Muscle layer of duodenum (tissue), 2 donors: ENCODE data around the gene LMAN1L.

ENCODE experiments used
- H3K27ac ChIP-seq: one replicate; pipeline ENCODE4 v1.7.0; 2013; ENCODE audit warnings: mild to moderate bottlenecking, low read length
- H3K27me3 ChIP-seq: one replicate; pipeline ENCODE4 v1.7.0; 2013; ENCODE audit warnings: low read depth, mild to moderate bottlenecking, control low read depth, low read length
- H3K36me3 ChIP-seq, 2 donors: one replicate each; pipeline ENCODE4 v1.7.0; 2013; ENCODE audit warnings: low read length in 2 of 2, control low read depth in 1 of 2, mild to moderate bottlenecking in 1 of 2; ENCODE audit not compliant: insufficient read depth in 2 of 2, control insufficient read depth in 1 of 2
- H3K4me1 ChIP-seq, 2 donors: one replicate each; pipeline ENCODE4 v1.7.0; 2013; ENCODE audit warnings: low read length in 2 of 2, mild to moderate bottlenecking in 2 of 2, control low read depth in 1 of 2, moderate library complexity in 1 of 2; ENCODE audit not compliant: insufficient read depth in 2 of 2, control insufficient read depth in 1 of 2
- H3K4me3 ChIP-seq, 2 donors: one replicate each; pipeline ENCODE4 v1.7.0; 2013; ENCODE audit warnings: low read length in 2 of 2, low read depth in 1 of 2, mild to moderate bottlenecking in 1 of 2
- H3K9me3 ChIP-seq, 2 donors: one replicate each; pipeline ENCODE4 v1.7.0; 2013; ENCODE audit warnings: low read length in 2 of 2, control low read depth in 1 of 2, mild to moderate bottlenecking in 1 of 2; ENCODE audit not compliant: control insufficient read depth in 1 of 2
- donor health status: healthy.

LMAN1L gene

DNA sequence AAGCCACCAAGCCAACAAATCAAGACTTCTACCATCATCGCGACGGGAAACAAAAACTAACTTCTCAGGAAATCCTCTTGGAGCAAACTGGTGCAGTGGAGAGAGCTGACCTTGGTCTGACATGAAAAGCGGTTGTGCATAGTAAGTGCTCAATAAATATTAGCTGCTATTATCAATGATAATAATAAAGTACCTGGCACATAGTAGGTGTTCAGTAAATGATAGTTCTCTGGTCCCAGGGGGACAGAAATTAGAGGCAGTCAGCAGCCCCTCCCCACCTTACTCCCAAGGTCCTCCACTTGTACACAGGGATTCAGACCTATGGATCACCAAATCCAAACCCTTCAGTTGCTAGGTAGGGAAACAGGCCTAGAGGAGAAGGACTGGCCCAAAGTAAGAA is 36.7 kb upstream of the LMAN1L start:
- no peak overlapping the region for H3K4me3 ChIP-seq
- peaks cover 12 to 17% of the 10 kb centered on the region in 2 donors for H3K4me1 ChIP-seq
- no peaks in the 10 kb centered on the region for H3K36me3 ChIP-seq
- no peaks in the 10 kb centered on the region for H3K27me3 ChIP-seq
- no peak overlapping the region for H3K27ac ChIP-seq
- H3K9me3 ChIP-seq = no peaks in the 10 kb centered on the region

DNA sequence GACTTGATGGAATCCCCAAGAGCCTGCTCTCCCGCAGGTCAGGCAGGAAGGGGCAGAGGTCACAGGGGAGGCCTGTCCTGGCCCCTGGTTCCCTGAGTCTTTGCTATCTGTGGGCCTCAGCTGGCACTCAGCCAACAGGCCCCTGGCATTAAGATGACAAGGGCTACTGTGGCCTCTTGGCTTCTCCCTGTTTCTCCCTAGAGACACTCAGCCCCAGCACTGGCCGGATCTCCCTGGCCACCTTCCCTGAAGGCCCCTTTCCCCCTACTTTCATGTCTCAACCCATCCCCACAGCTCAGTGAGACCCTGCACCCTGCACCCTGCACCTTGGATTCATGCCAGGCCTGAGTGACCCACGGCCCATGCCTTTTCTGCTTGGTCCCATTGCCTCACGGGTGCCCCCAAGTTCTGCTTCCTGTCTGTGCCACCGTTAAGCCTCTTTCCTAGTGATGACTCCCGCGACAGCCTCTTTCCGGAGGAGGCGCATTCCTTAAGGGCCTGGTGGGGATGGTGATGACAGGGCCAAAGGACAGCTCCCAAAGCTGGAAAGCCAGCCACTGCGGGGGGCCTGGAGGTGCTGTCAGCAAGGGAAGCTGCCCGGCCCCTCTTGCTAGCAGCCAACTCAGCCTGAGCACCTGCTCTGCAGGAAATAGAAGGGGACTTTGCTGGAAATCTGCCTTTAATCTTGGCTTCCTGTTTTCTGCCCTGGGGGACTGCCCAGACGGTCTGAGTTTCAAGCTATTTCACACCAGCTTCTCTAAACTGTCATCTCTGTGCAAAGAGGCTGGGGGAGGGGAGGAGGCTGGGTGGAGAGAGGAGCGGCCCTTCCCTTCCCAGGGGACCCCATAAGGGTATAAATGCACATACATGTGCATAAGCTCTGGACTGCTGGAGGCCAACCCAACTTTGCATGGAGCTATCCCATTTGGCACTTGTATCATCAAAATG is 35.5 kb upstream of the LMAN1L start:
- H3K27ac ChIP-seq = peak overlapping the region; percentile 51
- no peaks in the 10 kb centered on the region for H3K9me3 ChIP-seq
- no peaks in the 10 kb centered on the region for H3K27me3 ChIP-seq
- no peak overlapping the region for H3K4me3 ChIP-seq
- H3K4me1 ChIP-seq = peaks cover 21 to 24% of the 10 kb centered on the region in 2 donors
- no peaks in the 10 kb centered on the region for H3K36me3 ChIP-seq

DNA sequence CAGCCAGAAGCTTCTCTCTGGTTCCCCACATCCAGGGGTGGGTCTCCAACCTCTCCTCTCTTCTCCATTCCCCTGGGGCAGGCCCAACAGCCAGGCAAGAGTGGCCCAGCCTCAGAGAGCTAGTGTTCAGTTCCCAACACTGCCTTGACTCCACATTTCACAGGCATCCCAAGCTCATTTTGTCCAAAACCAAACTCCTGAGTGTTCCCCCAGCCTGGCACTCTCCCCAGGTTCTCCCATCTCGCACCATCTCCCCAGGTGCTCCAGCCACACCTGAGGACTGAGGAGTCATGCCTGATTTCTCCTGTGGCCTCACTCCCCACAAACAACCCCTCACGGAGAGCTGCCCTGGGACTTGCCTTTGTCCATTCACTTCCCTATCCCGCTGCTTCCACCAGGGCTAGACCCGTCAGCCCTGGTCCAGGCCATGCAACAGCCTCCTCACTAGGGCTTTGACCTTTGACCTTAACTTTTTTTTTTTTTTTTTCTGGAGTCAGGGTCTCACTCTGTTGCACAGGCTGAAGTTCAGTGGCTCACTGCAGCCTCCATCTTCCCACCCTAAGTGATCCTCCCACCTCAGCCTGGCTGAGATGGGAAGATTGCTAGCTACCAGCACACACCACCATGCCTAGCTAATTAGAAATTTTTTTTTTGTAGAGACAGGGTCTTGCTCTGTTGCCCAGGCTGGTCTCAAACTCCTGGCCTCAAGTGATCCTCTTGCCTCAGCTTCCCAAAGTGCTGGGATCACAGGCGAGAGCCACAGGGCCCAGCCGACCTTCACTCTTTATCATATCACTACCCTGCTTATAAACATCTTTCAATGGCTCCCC is 34.7 kb upstream of the LMAN1L start:
- no peak overlapping the region for H3K4me3 ChIP-seq
- H3K27me3 ChIP-seq = no peaks in the 10 kb centered on the region
- H3K27ac ChIP-seq = peak overlapping the region; percentile 36
- peaks cover 23 to 24% of the 10 kb centered on the region in 2 donors for H3K4me1 ChIP-seq
- no peaks in the 10 kb centered on the region for H3K36me3 ChIP-seq
- H3K9me3 ChIP-seq = no peaks in the 10 kb centered on the region

DNA sequence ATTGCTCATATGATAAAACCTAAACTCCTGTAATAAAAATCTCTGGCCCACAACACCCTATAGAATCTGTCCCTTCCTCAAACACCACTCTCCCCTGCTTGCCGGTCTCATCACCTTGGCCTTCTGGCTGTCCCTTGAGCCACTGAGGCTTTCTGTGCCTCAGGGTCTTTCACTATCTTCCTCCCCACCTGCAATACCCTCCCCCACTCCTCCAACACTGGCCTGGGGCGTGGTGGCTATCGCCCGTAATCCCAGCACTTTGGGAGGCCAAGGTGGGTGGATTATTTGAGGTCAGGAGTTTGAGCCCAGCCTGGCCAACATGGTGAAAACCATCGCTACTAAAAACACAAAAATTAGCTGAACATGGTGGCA is 34.0 kb upstream of the LMAN1L start:
- no peaks in the 10 kb centered on the region for H3K9me3 ChIP-seq
- H3K4me3 ChIP-seq = no peak overlapping the region
- no peaks in the 10 kb centered on the region for H3K27me3 ChIP-seq
- no peaks in the 10 kb centered on the region for H3K36me3 ChIP-seq
- peaks cover 24 to 29% of the 10 kb centered on the region in 2 donors for H3K4me1 ChIP-seq
- no peak overlapping the region for H3K27ac ChIP-seq

DNA sequence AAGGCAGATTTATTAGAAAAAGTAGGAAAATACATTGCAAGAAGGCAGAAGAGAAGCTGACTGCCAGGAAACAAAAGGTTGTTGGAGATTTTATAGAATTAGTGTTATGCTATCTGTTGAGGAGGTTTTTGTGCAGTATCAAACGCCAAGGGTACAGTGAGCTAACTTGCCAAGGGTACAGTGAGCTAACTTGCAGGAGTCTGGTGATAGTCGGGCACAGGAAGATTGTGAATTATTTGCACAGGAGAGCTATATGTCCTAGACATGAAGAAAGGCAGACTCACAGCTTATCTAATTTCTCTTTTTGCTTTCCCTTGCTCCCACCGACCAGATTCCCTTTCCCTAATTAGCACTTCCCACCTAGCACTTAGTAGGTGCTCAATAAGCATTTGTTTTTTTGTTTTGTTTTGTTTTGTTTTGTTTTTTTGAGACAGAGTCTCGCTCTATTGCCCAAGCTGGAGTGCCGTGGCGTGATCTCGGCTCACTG is 33.4 kb upstream of the LMAN1L start:
- Histone ChIP-seq H3K36me3 (no peaks in the 10 kb centered on the region), H3K9me3 (no peaks in the 10 kb centered on the region), H3K4me1 (peaks cover 24 to 35% of the 10 kb centered on the region in 2 donors), H3K27ac (peak overlapping the region; percentile 51), H3K4me3 (no peak overlapping the region), H3K27me3 (no peaks in the 10 kb centered on the region)

DNA sequence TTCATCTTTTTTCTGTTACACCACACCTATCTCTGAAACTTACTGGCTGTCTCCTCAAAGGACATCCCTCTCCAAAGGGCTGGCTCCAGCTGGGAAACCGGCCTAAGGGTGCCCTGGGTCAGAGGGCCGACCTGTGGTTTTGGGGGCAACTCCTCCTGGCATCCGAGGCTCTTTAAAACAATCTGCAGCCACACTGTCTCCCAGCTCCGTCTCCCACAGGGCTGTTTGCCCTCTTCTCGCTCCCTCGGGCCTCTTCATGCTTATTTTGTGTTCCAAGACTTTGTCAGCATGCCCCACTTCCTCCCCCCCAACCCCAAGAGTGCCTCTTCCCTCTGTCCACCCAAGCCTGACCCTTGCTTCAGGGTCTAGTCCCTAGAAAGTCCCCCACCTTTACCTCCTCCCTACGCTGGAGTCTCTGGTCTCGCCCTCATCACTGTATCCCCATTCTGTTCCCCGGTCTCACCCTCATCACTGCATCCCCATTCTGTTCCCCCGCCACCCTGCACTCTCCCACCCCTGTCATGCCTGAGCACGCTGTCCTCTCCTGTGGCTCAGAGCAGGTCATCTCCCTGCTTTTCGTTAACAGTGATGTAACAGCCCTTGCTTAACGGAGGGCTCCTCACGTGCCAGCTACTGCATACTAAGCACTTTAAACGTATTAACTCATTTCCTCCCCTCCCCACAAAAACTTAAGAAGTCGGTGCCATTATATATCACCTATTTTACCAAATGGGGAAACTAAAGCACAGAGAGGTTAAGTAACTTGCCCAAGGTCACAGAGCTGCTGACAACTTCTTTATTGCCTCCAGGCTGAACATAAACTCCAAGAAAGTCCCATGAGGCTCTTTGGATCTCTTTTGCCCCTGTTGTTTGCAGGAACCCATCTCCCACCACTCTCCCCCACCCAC is 31.9 kb upstream of the LMAN1L start:
- no peaks in the 10 kb centered on the region for H3K27me3 ChIP-seq
- H3K27ac ChIP-seq = peak overlapping the region; percentile 56
- H3K4me3 ChIP-seq = peak overlapping the region; percentile 61 to 66
- no peaks in the 10 kb centered on the region for H3K9me3 ChIP-seq
- H3K4me1 ChIP-seq = peaks cover 38 to 50% of the 10 kb centered on the region in 2 donors
- H3K36me3 ChIP-seq = no peaks in the 10 kb centered on the region

DNA sequence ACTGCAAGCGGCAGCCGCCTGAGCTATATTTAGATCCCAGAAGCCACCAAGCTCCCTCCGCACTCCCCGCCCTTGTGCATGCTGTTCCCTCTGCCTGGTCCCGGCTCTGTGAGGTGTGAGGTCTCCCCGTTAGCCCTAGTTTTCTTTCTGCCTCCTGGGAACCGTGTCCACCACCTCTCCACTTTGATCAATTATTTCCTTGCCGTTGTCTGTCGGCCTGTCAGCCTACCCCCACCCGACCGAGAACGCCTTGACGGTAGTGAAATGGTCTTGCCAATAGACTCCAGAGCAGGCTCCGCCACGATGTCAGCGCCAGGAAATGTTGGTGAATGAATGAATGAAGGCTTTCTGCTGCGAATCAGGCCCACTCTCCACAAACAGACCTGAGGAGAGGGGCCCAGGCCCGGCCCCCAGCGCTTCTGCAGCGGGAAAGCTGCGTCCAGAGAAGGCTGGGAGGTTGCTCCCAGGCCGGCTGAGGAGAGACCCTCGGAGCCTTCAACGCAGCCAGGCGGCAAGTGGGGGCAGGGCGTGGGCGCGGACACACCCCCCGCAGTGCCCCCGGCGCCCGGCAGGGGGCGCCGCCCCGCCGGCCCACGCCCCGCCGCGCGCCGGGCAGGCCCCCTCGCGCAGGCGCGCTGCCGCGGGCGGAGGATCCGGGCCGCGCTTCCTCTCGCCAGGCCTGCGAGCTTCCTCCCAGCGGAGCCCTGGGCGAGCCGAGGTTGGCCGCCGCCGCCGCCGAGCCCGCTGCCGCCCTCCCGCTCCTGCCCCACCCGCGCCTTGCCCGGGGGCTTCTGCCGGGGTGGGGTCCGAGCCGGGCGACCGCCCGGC is 31.0 kb upstream of the LMAN1L start, which contains the start of gene CSK:
Gene CSK, plus strand, starts transcription at position 650 of the 828 bp plus-strand sequence. CDS start 16,218 bp downstream, outside the sequence.
- Histone ChIP-seq H3K27me3 (no peaks in the 10 kb centered on the region), H3K4me1 (peaks cover 41 to 58% of the 10 kb centered on the region in 2 donors), H3K36me3 (no peaks in the 10 kb centered on the region), H3K9me3 (no peaks in the 10 kb centered on the region), H3K4me3 (peak within 1 kb of the TSS; percentile 92 to 96), H3K27ac (peak within 1 kb of the TSS; percentile 81)

DNA sequence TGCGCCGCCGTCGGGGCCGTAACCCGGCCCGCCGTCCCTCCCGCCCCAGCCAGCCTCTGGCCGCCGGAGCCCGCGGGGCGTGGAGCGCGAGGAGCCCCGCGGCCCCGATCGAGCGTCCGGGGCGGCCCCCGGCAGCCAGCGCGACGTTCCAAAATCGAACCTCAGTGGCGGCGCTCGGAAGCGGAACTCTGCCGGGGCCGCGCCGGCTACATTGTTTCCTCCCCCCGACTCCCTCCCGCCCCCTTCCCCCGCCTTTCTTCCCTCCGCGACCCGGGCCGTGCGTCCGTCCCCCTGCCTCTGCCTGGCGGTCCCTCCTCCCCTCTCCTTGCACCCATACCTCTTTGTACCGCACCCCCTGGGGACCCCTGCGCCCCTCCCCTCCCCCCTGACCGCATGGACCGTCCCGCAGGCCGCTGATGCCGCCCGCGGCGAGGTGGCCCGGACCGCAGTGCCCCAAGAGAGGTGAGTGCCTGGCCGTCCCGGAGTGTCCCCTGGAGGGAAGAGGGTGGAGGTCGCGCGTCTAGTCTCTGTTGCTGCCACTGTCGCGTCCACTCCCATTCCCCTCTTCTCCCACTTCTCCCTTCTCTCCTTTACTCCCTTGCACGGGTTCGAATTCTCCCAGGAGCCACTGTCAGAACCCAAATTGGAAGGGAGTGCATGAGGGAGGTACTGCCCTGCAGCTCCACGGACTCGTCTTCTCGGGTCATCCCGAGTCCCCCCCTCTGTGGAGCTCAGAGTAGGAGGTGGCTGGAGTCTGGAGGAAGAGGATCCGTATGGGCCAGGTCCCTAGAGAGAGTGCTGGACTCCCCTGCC is 30.2 kb upstream of the LMAN1L start:
- H3K27me3 ChIP-seq = no peaks in the 10 kb centered on the region
- peaks cover 36 to 64% of the 10 kb centered on the region in 2 donors for H3K4me1 ChIP-seq
- no peaks in the 10 kb centered on the region for H3K9me3 ChIP-seq
- H3K27ac ChIP-seq = peak overlapping the region; percentile 81
- no peaks in the 10 kb centered on the region for H3K36me3 ChIP-seq
- H3K4me3 ChIP-seq = peak overlapping the region; percentile 92 to 96

DNA sequence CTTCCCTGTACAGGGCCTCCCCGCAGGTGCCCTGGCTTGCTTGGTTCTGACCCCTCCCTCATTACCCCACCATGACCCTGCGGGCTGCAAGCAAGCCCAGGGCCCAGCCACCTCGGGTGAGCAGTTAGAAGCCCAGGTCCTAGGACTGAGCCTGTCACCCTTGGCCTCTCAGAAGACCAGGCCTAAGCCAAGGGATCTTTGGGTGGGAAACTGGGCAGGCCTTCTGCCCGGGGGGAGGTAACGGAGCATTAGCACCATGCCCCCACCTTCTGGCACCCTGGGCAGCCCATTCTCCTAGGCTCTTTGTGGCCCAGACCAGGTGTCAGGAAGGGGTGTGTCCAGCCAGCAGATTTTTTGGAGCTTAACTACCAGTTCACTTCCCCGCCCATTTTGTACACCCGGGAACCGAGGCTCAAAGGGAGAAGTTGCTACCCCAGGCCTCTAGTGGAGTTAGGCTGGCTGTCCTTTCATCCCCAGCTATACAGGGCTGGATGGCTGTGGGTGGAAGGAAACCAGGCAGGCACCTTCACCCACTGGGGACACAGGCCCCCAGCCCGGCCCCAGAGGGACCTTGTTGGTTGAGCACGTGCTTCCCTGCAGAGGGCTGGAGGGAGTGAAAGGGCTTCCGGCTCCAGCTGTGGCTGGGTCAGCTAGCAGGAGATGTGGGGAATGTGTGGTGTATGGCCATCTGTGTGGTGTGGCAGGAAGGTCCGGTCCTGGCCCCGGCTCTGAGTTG is 29.4 kb upstream of the LMAN1L start:
- H3K4me1 ChIP-seq = peaks cover 35 to 65% of the 10 kb centered on the region in 2 donors
- no peaks in the 10 kb centered on the region for H3K9me3 ChIP-seq

More for the DNA sequence above, 29.4 kb upstream of the LMAN1L start:
- no peaks in the 10 kb centered on the region for H3K27me3 ChIP-seq
- no peaks in the 10 kb centered on the region for H3K36me3 ChIP-seq
- H3K4me3 ChIP-seq = peak overlapping the region; percentile 92 to 96
- peak overlapping the region; percentile 81 for H3K27ac ChIP-seq
